Measurements from ENCODE around the gene PLXNA3.

DNA sequence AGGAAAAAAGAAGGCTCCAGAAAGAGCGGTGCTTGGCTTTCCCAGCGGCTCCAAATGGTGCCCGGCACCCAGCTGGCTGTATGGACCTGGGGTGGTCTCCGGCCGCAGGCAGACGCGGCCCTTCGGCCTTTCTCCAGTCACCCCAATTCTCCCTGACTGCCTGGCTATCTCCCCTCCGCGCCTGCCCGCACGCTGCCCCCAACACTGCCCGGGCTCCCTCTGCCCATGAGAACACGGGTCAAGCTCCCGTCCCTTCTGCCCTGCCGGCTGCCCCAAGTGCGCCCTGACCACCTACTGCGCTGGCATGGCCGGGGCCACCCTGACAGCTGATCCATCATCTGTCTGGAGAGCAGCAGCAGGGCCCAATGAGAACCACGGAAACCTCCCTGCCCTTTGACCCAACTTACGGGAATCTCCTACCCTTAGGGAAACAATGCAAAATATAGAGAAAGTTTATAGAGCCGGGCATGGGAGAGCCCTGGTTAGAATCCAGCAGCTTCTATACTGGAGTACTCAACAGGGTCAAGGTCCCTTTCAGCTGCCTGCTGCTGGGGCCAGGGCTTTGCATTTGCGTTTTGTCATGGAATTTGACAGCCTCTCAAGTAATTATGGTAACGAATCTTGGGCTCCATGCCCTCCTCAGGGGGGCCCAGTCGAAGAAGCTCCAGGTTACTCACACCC is 59.2 kb downstream of the PLXNA3 start:
- no peak for TF ChIP-seq POLR2A (IDR thresholded peaks at IDR 0.05)
- TF ChIP-seq, protein P1, sequence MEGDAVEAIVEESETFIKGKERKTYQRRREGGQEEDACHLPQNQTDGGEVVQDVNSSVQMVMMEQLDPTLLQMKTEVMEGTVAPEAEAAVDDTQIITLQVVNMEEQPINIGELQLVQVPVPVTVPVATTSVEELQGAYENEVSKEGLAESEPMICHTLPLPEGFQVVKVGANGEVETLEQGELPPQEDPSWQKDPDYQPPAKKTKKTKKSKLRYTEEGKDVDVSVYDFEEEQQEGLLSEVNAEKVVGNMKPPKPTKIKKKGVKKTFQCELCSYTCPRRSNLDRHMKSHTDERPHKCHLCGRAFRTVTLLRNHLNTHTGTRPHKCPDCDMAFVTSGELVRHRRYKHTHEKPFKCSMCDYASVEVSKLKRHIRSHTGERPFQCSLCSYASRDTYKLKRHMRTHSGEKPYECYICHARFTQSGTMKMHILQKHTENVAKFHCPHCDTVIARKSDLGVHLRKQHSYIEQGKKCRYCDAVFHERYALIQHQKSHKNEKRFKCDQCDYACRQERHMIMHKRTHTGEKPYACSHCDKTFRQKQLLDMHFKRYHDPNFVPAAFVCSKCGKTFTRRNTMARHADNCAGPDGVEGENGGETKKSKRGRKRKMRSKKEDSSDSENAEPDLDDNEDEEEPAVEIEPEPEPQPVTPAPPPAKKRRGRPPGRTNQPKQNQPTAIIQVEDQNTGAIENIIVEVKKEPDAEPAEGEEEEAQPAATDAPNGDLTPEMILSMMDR (IDR thresholded peaks at IDR 0.05) = no peak

Data from Peyer's patch (tissue), 4 donors.